Measurements from ENCODE around the gene PLCG1. TPM values are rescaled to one million over a fixed set of nuclear protein-coding genes. Genes with fewer than 3 reads are reported as not detected.

PLCG1 gene
- total and polyA plus RNA-seq, 2 donors from 2014 or later = 12.5 to 117 TPM

GRCh38 chr20:41182296-41183212 lies 45.2 kb downstream of the PLCG1 start:
- no peak for TF ChIP-seq CTCF (IDR thresholded peaks at IDR 0.05; ENCODE audit: borderline replicate concordance, extremely low read depth, insufficient read depth)
- Histone ChIP-seq H3K9ac (ENCODE audit: low read length in 3 of 3) (no peak overlapping the region), H3K9me3 (ENCODE audit: control insufficient read depth in 2 of 3, insufficient read depth in 1 of 3, low read length in 3 of 3) (no peaks in the 10 kb centered on the region), H3K27ac (ENCODE audit: low read depth in 2 of 2, low read length in 2 of 2) (no peak overlapping the region), H3K36me3 (ENCODE audit: control insufficient read depth in 2 of 3, insufficient read depth in 3 of 3, low read length in 3 of 3) (peaks cover 0 to 9% (median 4%) of the 10 kb centered on the region in 3 donors), H3K4me1 (ENCODE audit: control insufficient read depth in 2 of 3, insufficient read depth in 2 of 3, low read depth in 1 of 3, low read length in 3 of 3) (peaks cover 0 to 2% (median 0%) of the 10 kb centered on the region in 3 donors), H3K4me3 (ENCODE audit: low read length in 3 of 3) (no peak overlapping the region), H3K27me3 (ENCODE audit: control insufficient read depth, insufficient read depth, low read length) (no peaks in the 10 kb centered on the region)
- FAIRE-seq (no peak), DNase-seq (peak in 1 of 5 donors; percentile 7)
- intact Hi-C loops (cut with DNase I) = no loop called here

- DNase-seq (no peak), FAIRE-seq (no peak)
- Histone ChIP-seq H3K4me3 (ENCODE audit: low read length in 3 of 3) (no peak overlapping the region), H3K36me3 (ENCODE audit: control insufficient read depth in 2 of 3, insufficient read depth in 3 of 3, low read length in 3 of 3) (peaks cover 0 to 9% (median 4%) of the 10 kb centered on the region in 3 donors), H3K27me3 (ENCODE audit: control insufficient read depth, insufficient read depth, low read length) (no peaks in the 10 kb centered on the region), H3K4me1 (ENCODE audit: control insufficient read depth in 2 of 3, insufficient read depth in 2 of 3, low read depth in 1 of 3, low read length in 3 of 3) (no peaks in the 10 kb centered on the region), H3K27ac (ENCODE audit: low read depth in 2 of 2, low read length in 2 of 2) (no peak overlapping the region), H3K9ac (ENCODE audit: low read length in 3 of 3) (no peak overlapping the region), H3K9me3 (ENCODE audit: control insufficient read depth in 2 of 3, insufficient read depth in 1 of 3, low read length in 3 of 3) (no peaks in the 10 kb centered on the region)
- no peak for TF ChIP-seq CTCF (IDR thresholded peaks at IDR 0.05; ENCODE audit: borderline replicate concordance, extremely low read depth, insufficient read depth)
- intact Hi-C loops (cut with DNase I) = no loop called here
These were observed 46.0 kb downstream of the PLCG1 start for GRCh38 chr20:41183391-41183790.

- Histone ChIP-seq H3K27ac (ENCODE audit: low read depth in 2 of 2, low read length in 2 of 2) (no peak overlapping the region), H3K4me1 (ENCODE audit: control insufficient read depth in 2 of 3, insufficient read depth in 2 of 3, low read depth in 1 of 3, low read length in 3 of 3) (no peaks in the 10 kb centered on the region), H3K27me3 (ENCODE audit: control insufficient read depth, insufficient read depth, low read length) (no peaks in the 10 kb centered on the region), H3K36me3 (ENCODE audit: control insufficient read depth in 2 of 3, insufficient read depth in 3 of 3, low read length in 3 of 3) (peaks cover 0 to 9% (median 4%) of the 10 kb centered on the region in 3 donors), H3K9ac (ENCODE audit: low read length in 3 of 3) (no peak overlapping the region), H3K4me3 (ENCODE audit: low read length in 3 of 3) (no peak overlapping the region), H3K9me3 (ENCODE audit: control insufficient read depth in 2 of 3, insufficient read depth in 1 of 3, low read length in 3 of 3) (no peaks in the 10 kb centered on the region)
- TF ChIP-seq CTCF (IDR thresholded peaks at IDR 0.05; ENCODE audit: borderline replicate concordance, extremely low read depth, insufficient read depth) = no peak
- no peak for FAIRE-seq
- DNase-seq = no peak
- intact Hi-C loops (cut with DNase I) = no loop called here
These were observed 46.5 kb downstream of the PLCG1 start for GRCh38 chr20:41183831-41184230.
